ENCODE results near the gene ITGB3.

GRCh38 chr17:47287639-47288038 is 34.0 kb downstream of the ITGB3 start:
- no peak for TF ChIP-seq CTCF (IDR thresholded peaks at IDR 0.05)
- no peak for TF ChIP-seq POLR2A (IDR thresholded peaks at IDR 0.05)

Measured in uterus (tissue), 2 donors.